ENCODE results near the gene ATP6V0E1.

ATP6V0E1 gene

DNA sequence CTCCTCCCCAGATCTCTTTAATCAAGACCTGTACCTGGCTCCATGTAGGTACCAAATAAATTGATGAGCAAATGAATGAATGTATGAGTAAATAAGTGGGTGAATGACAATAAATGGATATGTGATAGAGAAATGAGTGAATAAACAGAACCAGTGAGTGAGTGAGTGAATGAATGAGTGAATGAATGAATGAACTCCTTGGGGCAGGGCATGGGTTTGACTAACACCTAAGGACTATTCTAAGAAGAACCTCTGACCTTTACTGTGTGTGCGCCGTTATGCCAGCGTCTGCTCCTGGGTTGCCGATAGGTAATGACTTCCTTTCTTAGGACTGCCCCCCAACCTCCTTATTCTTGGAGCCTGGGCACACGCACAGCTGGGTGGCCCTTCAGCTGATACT, 26.1 kb upstream of the ATP6V0E1 start:
- DNase-seq, result peak; percentile 27

DNA sequence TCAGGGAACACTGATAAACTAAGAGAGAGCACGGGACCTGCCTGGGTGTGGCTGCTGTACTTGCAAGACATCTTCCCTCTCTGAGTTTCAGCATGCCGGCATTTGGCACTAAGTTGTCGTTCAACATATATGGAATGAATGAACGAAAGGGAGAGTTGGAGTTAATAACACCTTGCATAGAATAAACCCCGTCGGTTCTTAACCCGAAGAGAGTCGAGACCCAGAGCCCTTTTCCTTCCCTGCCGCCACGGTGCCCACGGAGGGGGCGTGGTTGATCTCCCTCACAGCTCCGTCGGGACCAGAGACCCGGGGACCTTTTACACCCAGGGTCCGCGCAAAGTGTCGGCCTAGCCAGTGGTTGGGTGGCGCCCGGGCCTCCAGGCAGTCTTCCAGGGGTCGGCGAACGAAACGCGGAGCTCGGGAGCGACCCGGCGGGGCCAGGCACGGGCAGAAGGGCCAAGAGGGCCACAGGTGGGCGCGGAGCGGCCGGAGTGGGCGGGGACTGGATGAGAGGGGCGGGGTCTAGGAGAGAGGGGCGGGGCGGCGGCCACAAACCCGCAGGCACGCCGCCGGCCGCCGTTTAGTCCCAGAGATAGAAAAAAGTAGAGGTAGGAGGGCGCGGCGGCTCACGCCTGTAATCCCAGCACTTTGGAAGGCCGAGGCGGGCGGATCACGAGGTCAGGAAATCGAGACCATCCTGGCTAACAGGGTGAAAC, 25.1 kb upstream of the ATP6V0E1 start:
- DNase-seq, result peak; percentile 79

GRCh38 chr5:172959824-172960799, 23.5 kb upstream of the ATP6V0E1 start:
- no peak for DNase-seq

- no peak for DNase-seq
These were observed 13.7 kb upstream of the ATP6V0E1 start for GRCh38 chr5:172969921-172970320.

DNA sequence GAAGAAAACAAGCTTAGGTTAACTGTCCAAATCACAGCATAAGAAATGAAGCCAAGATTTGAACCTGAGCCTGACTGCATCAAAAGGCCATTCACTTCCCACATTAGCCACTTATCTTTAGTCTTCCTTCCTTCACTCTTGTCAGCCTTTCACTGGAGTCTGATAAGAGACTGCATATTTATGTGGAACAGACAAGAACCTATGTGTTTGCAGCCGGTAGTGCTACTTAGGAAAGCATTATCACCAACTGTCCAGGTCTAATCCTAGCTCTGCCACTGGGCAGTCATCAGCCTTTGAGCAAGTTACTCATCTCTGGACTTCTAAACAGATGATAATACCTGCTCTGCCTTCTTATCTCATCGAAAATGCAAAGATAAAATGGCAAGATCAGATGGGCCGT, 12.1 kb upstream of the ATP6V0E1 start:
- DNase-seq, result no peak

DNA sequence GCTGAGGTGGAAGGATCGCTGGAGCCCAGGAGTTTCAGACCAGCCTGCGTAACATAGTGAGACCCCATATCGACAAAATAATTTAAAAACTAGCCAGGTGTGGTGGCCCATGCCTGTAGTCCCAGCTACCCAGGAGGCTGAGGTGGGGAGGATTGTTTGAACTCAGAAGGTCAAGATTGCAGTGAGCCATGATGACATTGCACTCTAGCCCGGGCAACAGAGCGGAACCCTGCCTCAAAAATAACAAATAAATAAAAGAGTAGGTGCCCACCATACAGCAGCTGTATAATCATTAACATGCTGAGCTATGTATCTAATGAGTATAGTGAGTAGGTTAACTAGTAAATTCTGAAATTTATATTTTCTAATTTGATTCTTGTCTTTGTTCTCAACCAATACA, 11.0 kb upstream of the ATP6V0E1 start:
- DNase-seq, result no peak

DNA sequence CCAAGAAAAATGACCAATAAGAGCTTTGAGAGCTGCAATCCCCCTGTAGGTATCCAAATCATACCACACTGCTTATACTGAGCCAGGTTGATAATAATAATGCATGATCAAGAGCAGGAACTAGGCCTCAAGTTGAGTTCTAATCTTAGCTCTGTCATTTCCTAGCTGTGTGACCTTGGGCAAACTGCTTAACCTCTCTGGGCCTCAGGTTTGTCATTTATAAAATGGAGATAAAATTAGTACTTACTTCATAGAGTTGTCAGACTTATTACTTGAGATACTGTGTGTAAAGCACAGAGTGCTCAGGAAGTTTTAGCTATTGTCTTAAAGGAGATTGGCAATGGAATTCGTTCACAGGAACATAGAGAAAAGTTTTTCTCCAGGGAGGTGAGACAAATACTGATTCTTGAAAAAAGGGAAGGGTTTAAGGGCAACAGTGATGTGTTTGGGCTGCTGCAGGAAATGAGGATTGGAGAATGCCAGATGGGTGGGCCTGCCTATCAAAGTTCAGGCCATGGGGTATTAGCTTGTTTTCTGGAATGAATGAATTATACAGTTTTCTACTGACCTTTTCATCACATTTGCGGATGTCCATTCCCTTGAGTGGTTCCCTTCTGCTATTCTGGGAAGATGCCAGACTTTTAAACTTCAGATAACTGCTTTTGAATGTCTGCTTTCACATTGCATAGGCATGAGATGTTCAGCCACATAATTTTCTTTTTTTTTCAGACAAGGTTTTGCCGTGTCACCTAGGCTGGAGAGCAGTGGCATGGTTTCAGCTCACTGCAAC, 10.2 kb upstream of the ATP6V0E1 start:
- no peak for DNase-seq

DNA sequence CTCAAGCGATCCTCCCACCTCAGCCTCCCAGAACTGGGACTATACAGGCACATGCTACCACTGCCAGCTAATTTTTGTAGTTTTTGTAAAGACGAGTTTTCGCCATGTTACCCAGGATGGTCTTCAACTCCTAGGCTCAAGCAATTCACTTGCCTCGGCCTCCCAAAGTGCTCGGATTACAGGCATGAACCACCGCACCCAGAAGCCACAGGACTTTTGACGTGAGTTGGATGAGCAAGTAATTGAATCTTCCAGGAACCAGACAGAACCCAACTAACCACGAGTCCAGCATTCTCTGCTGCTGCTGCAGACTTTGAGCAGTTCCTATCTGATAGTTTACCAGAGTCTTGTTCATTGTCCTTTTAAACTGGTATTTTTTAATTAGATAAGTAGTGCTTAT, 9.6 kb upstream of the ATP6V0E1 start:
- DNase-seq, result no peak

- DNase-seq, result no peak
These were observed 8.3 kb upstream of the ATP6V0E1 start for GRCh38 chr5:172975289-172975688.

DNA sequence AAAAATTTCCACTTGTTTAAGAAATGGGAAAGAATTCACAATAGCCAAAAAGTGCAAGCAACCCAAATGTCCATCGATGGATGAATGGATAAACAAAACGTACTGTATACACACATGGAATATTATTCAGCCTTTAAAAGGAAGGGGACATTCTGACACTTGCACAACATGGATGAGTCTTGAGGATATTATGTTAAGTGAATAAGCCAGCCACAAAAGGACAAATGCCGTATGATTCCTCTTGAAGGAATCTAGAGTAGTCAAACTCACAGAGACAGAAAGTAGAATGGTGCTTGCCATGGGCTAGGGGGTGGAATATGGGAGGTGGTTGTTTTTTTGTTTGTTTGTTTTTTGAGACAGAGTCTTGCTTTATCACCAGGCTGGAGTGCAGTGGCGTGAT, 3.8 kb upstream of the ATP6V0E1 start:
- no peak for DNase-seq

- DNase-seq, result no peak
These were observed 1.6 kb upstream of the ATP6V0E1 start for GRCh38 chr5:172981931-172982330.

DNA sequence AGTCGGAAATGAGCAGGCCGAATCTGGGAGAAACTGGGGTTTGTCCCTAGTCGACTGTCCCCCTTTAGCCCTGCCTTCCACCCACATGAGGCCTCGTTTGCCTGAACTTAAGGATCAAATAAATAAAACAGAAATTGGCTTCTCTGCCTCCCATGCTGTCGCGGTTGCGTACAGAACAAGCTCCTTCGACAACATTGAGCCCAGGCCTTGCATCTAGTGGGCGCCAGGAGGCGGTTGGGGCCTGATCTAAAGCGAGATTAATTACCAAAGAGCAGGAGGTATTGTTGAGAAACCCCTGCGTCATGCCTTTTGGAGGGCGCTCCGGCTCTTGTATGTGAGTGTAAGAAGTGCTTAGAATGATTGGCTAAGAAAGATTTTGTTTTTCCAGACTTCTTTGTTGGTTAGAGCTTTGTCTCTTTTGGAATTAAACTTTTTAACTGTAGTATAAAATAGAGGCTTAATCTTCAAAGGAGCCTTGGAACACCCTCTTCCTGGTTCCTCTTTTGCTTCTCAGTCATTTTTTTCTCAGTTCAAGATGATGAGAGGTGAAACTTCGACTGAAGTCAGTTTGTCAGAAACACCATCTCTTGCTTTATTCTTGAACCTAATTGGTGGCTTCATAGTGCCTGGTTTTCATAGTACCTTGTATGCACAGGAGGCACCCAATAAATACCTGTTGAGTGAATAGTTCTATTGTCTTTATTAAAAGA, 828 bp downstream of the ATP6V0E1 start:
- peak; percentile 88 for DNase-seq

- DNase-seq, result peak; percentile 57
These were observed 2.0 kb downstream of the ATP6V0E1 start for GRCh38 chr5:172985596-172985995.

DNA sequence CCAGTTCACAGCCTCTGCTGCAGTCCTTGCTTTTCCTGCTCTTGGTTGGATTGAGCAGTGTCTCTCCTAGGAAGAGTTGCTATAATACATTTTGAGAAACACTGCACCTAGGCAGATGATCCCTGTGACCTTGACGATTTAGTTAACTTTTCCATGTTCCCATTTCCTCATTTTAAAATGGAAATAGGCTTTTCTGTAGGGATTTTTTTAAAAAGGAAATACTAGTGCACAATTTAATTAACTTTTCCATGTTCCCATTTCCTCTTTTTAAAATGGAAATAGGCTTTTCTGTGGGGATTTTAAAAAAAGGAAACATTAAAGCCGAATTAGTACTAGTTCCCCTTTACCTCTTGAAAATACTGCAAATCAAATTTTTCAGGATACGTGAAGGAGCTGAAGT, 4.7 kb downstream of the ATP6V0E1 start:
- DNase-seq, result no peak

DNA sequence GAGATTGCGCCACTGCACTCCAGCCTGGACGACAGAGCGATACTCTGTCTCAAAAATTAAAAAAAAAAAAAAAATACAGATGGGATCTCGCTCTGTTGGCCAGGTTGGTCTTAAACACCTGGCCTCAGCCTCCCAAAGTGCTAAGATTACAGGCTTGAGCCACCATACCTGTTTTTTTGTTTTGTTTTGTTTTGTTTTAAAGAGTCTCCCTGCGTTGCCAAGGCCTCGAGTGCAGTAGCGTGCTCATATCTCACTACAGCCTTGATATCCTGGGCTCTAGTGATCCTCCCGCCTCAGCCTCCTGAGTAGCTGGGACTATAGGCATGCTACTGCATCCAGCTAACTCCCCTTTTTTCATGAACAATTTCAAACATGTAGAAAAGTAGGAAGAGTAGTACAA, 7.2 kb downstream of the ATP6V0E1 start:
- DNase-seq, result no peak

GRCh38 chr5:172994405-172994804, 10.8 kb downstream of the ATP6V0E1 start:
- DNase-seq, result no peak

DNA sequence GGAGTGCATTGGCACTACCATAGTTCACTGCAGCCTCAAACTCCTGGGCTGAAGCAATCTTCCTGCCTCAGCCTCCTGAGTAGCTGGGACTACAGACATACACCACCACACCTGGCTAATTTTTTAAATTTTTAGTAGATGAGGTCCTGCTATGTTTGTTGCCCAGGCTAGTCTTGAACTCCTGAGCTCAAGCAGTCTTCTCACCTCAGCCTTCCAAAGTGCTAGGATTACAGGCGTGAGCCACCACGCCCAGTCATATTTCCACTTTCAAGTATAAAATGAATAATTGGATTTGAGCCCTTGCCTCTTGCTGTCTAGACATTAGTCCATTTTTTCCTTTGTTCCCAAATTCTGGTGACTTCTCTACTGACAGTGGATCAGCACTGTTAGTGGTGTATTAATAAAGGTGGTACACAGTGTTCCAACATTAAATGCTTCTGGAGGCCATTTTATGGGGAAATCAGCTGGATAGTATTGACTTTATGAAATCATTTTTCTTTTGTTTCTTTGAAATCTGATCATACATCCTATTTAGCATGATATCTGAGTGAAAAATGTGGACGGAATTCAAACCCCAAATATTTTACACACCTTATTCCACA, 15.9 kb downstream of the ATP6V0E1 start:
- no peak for DNase-seq

DNA sequence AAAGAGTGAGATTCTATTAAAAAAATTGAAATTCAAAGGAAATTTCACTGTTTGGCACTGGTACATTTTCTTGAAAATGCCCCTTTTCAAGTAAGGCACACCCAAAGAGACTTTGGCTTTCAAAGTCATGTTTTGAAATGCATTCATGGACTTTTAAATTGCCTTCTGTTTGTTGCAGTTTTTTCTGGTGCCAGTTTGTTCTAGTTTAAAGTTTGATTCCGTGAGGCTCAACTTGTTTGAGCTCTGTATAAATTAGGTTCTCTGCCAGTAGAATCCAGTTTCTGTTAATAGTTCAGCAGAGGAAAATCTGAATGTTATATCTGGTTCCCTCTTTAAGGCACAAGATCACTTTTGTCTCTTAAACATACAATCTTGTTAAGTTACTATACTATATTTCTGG, 16.4 kb downstream of the ATP6V0E1 start:
- no peak for DNase-seq

DNA sequence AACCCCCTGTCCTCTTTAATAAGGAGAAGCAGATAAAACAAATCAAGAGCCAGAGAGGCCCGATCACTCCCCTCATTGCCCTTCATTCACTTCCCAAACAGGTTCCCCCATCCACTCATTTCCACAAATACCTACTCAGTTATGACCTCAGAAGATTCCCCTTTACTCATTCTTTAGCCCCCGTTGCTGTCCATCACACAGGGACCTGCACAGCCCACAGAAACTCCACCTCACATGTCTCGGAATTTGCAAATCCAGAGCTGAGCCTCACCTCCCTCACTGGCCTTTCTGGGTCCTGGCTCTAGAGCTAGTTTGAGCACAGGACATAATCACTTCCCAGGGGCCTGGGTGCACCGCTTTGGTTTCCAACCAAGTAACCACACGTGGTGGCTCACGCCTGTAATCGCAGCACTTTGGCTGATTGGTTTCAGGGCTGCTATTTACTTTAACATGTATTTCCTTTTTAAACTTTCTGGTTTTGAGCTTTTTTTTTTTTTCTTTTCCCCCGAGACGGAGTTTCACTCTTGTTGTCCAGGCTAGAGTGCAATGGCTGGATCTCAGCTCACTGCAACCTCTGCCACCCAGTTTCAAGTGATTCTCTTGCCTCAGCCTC, 17.8 kb downstream of the ATP6V0E1 start:
- DNase-seq, result no peak

DNA sequence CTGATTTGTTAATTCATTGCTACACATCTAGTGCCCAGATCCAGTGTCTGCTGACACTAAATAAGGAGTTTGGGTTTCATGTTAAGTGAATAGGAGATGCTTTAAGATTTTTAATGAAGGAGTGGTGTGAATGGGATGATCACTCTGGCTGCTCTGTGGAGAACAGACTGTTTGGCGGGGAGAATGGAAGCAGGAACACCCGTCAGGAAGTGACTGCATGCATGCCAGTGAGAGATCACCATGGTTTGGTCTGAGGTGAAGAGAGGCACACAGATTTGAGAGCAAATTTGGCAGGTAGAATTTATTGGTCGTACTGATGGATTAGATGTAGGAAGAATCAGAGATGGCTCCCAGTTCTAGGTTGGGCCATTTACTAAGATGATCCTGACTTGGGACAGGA, 19.8 kb downstream of the ATP6V0E1 start:
- DNase-seq, result no peak

DNA sequence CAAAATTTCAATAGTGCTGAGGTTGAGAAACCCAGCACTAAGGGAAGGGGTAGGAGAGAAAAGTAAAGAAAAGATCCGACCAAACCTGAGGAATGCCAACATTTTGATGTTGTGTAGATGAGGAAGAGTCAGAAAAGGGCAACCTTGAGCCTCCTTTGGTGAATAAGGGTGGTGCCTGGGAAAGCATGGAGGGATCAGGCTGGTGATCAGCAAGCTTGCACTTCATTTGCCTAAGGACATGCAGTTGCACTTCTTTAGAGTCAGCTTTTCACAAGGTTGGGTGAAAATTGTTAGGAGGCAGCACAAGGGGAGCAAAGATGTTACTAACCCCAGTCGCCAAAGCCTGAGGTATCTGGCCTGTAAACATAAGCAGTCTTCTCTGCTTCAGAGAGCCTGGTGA, 20.4 kb downstream of the ATP6V0E1 start:
- DNase-seq, result no peak

GRCh38 chr5:173004447-173004846, 20.9 kb downstream of the ATP6V0E1 start:
- DNase-seq, result no peak

All from NCI-H69 (cell line).